ENCODE measurements around the gene LRRC53.

Gene LRRC53

GRCh38 chr1:74496669-74497068, 15.7 kb downstream of the LRRC53 start:
- peak; percentile 23 for DNase-seq (ENCODE audit: low spot score)

- DNase-seq (ENCODE audit: low spot score), result no peak
Measured at GRCh38 chr1:74486036-74486435, 26.4 kb downstream of the LRRC53 start.

GRCh38 chr1:74485622-74486021, 26.8 kb downstream of the LRRC53 start:
- peak; percentile 39 for DNase-seq (ENCODE audit: low spot score)

GRCh38 chr1:74481607-74482006, 30.8 kb downstream of the LRRC53 start:
- DNase-seq (ENCODE audit: low spot score), result no peak

GRCh38 chr1:74480068-74480467, 32.3 kb downstream of the LRRC53 start:
- DNase-seq (ENCODE audit: low spot score), result no peak

- no peak for DNase-seq (ENCODE audit: low spot score)
Measured at GRCh38 chr1:74478979-74479378, 33.4 kb downstream of the LRRC53 start.

- DNase-seq (ENCODE audit: low spot score), result no peak
Measured at GRCh38 chr1:74474585-74474984, 37.8 kb downstream of the LRRC53 start.

- DNase-seq (ENCODE audit: low spot score), result no peak
Measured at GRCh38 chr1:74471470-74471869, 40.9 kb downstream of the LRRC53 start.

GRCh38 chr1:74470936-74471335, 41.5 kb downstream of the LRRC53 start:
- DNase-seq (ENCODE audit: low spot score), result no peak

- no peak for DNase-seq (ENCODE audit: low spot score)
Measured at GRCh38 chr1:74470251-74470650, 42.2 kb downstream of the LRRC53 start.

GRCh38 chr1:74468982-74469603, 43.3 kb downstream of the LRRC53 start:
- peak; percentile 54 for DNase-seq (ENCODE audit: low spot score)

GRCh38 chr1:74467786-74468377, 44.5 kb downstream of the LRRC53 start:
- DNase-seq (ENCODE audit: low spot score), result no peak

- no peak for DNase-seq (ENCODE audit: low spot score)
Measured at GRCh38 chr1:74465193-74465681, 47.2 kb downstream of the LRRC53 start.

- DNase-seq (ENCODE audit: low spot score), result no peak
Measured at GRCh38 chr1:74464037-74464436, 48.4 kb downstream of the LRRC53 start.

GRCh38 chr1:74463333-74463988, 49.0 kb downstream of the LRRC53 start:
- DNase-seq (ENCODE audit: low spot score), result no peak

- DNase-seq (ENCODE audit: low spot score), result no peak
Measured at GRCh38 chr1:74457253-74457652, 55.2 kb downstream of the LRRC53 start.

- DNase-seq (ENCODE audit: low spot score), result no peak
Measured at GRCh38 chr1:74455390-74455789, 57.0 kb downstream of the LRRC53 start.

GRCh38 chr1:74453277-74453676, 59.1 kb downstream of the LRRC53 start:
- no peak for DNase-seq (ENCODE audit: low spot score)

- no peak for DNase-seq (ENCODE audit: low spot score)
Measured at GRCh38 chr1:74452035-74452434, 60.4 kb downstream of the LRRC53 start.

- no peak for DNase-seq (ENCODE audit: low spot score)
Measured at GRCh38 chr1:74437035-74437434, 75.4 kb downstream of the LRRC53 start.

- no peak for DNase-seq (ENCODE audit: low spot score)
Measured at GRCh38 chr1:74436078-74436477, 76.3 kb downstream of the LRRC53 start.

- no peak for DNase-seq (ENCODE audit: low spot score)
Measured at GRCh38 chr1:74434321-74434720, 78.1 kb downstream of the LRRC53 start.

- no peak for DNase-seq (ENCODE audit: low spot score)
Measured at GRCh38 chr1:74432325-74432724, 80.1 kb downstream of the LRRC53 start.

All from Ammon's horn (tissue), 1 donor.